GM23338 (cell line): Measurements from ENCODE around the gene DCLRE1B. TPM values are rescaled to one million over a fixed set of nuclear protein-coding genes. Genes with fewer than 3 reads are reported as not detected.

Source experiments
- ATAC-seq: fragments of 200-7000 bp; cut with Tn5 transposase; 3 replicates; pipeline ENCODE4 v1.9.1; 2020
- DNase-seq: peaks from one replicate; pipeline ENCODE4 v3.0.0-alpha.2; 2015; ENCODE audit warnings: low spot score
- H2AFZ ChIP-seq: fragments of 200-600 bp; sonication (generic); 2 replicates; pipeline ENCODE4 v1.8.0; 2016; ENCODE audit warnings: antibody characterized with exemption, mild to moderate bottlenecking, moderate library complexity
- H3F3A ChIP-seq: fragments of 200-600 bp; sonication (generic); replicated peaks from 2 replicates; pipeline ENCODE4 v1.8.0; 2017; ENCODE audit warnings: antibody characterized with exemption, mixed run types, low read depth
- H3K27ac ChIP-seq: fragments of 200-600 bp; sonication (generic); 2 replicates; pipeline ENCODE4 v1.6.1; 2016; ENCODE audit warnings: low read depth
- H3K27me3 ChIP-seq: fragments of 200-600 bp; sonication (generic); 2 replicates; pipeline ENCODE4 v1.8.0; 2016; ENCODE audit warnings: mild to moderate bottlenecking, mixed run types, moderate library complexity; ENCODE audit not compliant: insufficient read depth
- H3K36me3 ChIP-seq: fragments of 200-600 bp; sonication (generic); 2 replicates; pipeline ENCODE4 v1.8.0; 2016; ENCODE audit warnings: mild to moderate bottlenecking; ENCODE audit not compliant: insufficient read depth
- H3K4me1 ChIP-seq: fragments of 200-600 bp; sonication (generic); 2 replicates; pipeline ENCODE4 v1.8.0; 2016; ENCODE audit warnings: mild to moderate bottlenecking, moderate library complexity; ENCODE audit not compliant: insufficient read depth
- H3K4me2 ChIP-seq: fragments of 200-600 bp; sonication (generic); 2 replicates; pipeline ENCODE4 v1.7.1; 2017; ENCODE audit warnings: mixed run types
- H3K4me3 ChIP-seq: fragments of 200-600 bp; sonication (generic); 2 replicates; pipeline ENCODE4 v1.6.1; 2016; ENCODE audit warnings: mixed run types
- H3K79me2 ChIP-seq: fragments of 200-600 bp; sonication (generic); replicated peaks from 2 replicates; pipeline ENCODE4 v1.8.0; 2017; ENCODE audit warnings: mild to moderate bottlenecking; ENCODE audit not compliant: insufficient read depth
- H3K9me2 ChIP-seq: fragments of 200-600 bp; sonication (generic); 2 replicates; pipeline ENCODE4 v1.8.0; 2017; ENCODE audit not compliant: insufficient read depth
- H4K20me1 ChIP-seq: fragments of 200-600 bp; sonication (generic); replicated peaks from 2 replicates; pipeline ENCODE4 v1.8.0; 2017; ENCODE audit warnings: mild to moderate bottlenecking; ENCODE audit not compliant: insufficient read depth
- H3K27ac Mint-ChIP-seq: 2 replicates; pipeline ENCODE4 v1.8.0; 2020; ENCODE audit warnings: inconsistent platforms, mild to moderate bottlenecking, moderate library complexity, mixed read lengths
- H3K27me3 Mint-ChIP-seq: 3 replicates; pipeline ENCODE4 v1.8.0; 2022; ENCODE audit warnings: low read depth, mild to moderate bottlenecking, moderate library complexity, mixed read lengths, inconsistent platforms; ENCODE audit not compliant: insufficient read depth, poor library complexity
- H3K36me3 Mint-ChIP-seq: 3 replicates; pipeline ENCODE4 v1.8.0; 2021; ENCODE audit warnings: low read depth, mild to moderate bottlenecking, inconsistent platforms, moderate library complexity, mixed read lengths
- H3K4me1 Mint-ChIP-seq: 3 replicates; pipeline ENCODE4 v1.8.0; 2020; ENCODE audit warnings: mild to moderate bottlenecking, inconsistent platforms, mixed read lengths
- H3K4me3 Mint-ChIP-seq: 3 replicates; pipeline ENCODE4 v1.8.0; 2021; ENCODE audit warnings: moderate library complexity, mild to moderate bottlenecking, inconsistent platforms, mixed read lengths
- H3K9me3 Mint-ChIP-seq: 3 replicates; pipeline ENCODE4 v1.8.0; 2020; ENCODE audit warnings: moderate library complexity, mild to moderate bottlenecking, inconsistent platforms, mixed read lengths
- CREB1 ChIP-seq: fragments of 250-450 bp; sonication (Bioruptor Pico); IDR thresholded peaks from 2 replicates; pipeline ENCODE4 v1.5.0; 2020; ENCODE audit warnings: low read depth, mild to moderate bottlenecking, moderate library complexity
- CTCF ChIP-seq, 2 experiments: fragments of 200-600 bp in 1 of 2; sonication (generic) in 1 of 2; conservative IDR thresholded peaks; 2 replicates each; pipeline versions ENCODE4 v1.5.1 to v1.6.1; 2016 to 2017; ENCODE audit warnings: antibody characterized with exemption in 2 of 2, low read depth in 2 of 2, mild to moderate bottlenecking in 2 of 2, moderate library complexity in 1 of 2
- ETS1 ChIP-seq: IDR thresholded peaks from 2 replicates; pipeline ENCODE4 v1.6.1; 2016; ENCODE audit warnings: antibody characterized with exemption
- EZH2 ChIP-seq: fragments of 200-600 bp; sonication (generic); IDR thresholded peaks from one replicate; pipeline ENCODE4 v1.8.0; 2017; ENCODE audit warnings: antibody characterized with exemption, mild to moderate bottlenecking, low read depth; ENCODE audit not compliant: unreplicated experiment
- EZH2phosphoT487 ChIP-seq: fragments of 200-600 bp; sonication (generic); IDR thresholded peaks from one replicate; pipeline ENCODE4 v1.8.1; 2018; ENCODE audit warnings: antibody characterized with exemption; ENCODE audit not compliant: unreplicated experiment
- JUNB ChIP-seq: IDR thresholded peaks from one replicate; pipeline ENCODE4 v1.6.1; 2016; ENCODE audit warnings: antibody characterized with exemption; ENCODE audit not compliant: unreplicated experiment
- NANOG ChIP-seq: IDR thresholded peaks from 2 replicates; pipeline ENCODE4 v1.6.1; 2016; ENCODE audit warnings: antibody characterized with exemption, borderline replicate concordance
- POLR2AphosphoS5 ChIP-seq: IDR thresholded peaks from 2 replicates; pipeline ENCODE4 v1.6.1; 2016; ENCODE audit warnings: antibody characterized with exemption, low read depth
- REST ChIP-seq: IDR thresholded peaks from one replicate; pipeline ENCODE4 v1.6.1; 2018; ENCODE audit warnings: antibody characterized with exemption; ENCODE audit not compliant: unreplicated experiment
- STAT1 ChIP-seq: IDR thresholded peaks from one replicate; pipeline ENCODE4 v1.6.1; 2016; ENCODE audit warnings: antibody characterized with exemption; ENCODE audit not compliant: unreplicated experiment
- ZNF114 ChIP-seq: fragments of 250-450 bp; sonication (Bioruptor Pico); IDR thresholded peaks from 2 replicates; pipeline ENCODE4 v1.5.0; 2020; ENCODE audit warnings: mild to moderate bottlenecking, moderate library complexity
- ZNF331 ChIP-seq: fragments of 250-450 bp; sonication (Bioruptor Pico); IDR thresholded peaks from 2 replicates; pipeline ENCODE4 v1.5.0; 2020; ENCODE audit warnings: low read depth, mild to moderate bottlenecking, moderate library complexity
- ZNF462 ChIP-seq: fragments of 250-450 bp; sonication (Bioruptor Pico); IDR thresholded peaks from 2 replicates; pipeline ENCODE4 v1.5.0; 2020; ENCODE audit warnings: mild to moderate bottlenecking, moderate library complexity
- polyA plus RNA-seq: library from polyadenylated mRNA; unstranded; fragments of >200 nt; fragmentation: Nextera tagmentation; extraction: Ambion mirVana; gene quantifications from 2 replicates; pipeline ENCODE4 v1.2.1, GENCODE V29; 2016
- total RNA-seq: library from RNA; depleted of rRNA; stranded (reverse); fragments of >200 nt; shearing (Covaris generic); gene quantifications from 2 replicates; pipeline ENCODE4 v1.2.3, GENCODE V29; 2014

Gene DCLRE1B
- total and polyA plus RNA-seq, 2 experiments from 2014 or later = 6.3 to 9.7 TPM

GRCh38 chr1:113917400-113918082, 12.4 kb downstream of the DCLRE1B start:
- H3K4me3 Mint-ChIP-seq = no peak overlapping the region
- DNase-seq (no peak), ATAC-seq (no peak)
- H3K9me3 Mint-ChIP-seq = no peaks in the 10 kb centered on the region
- Histone ChIP-seq H3K4me2 (no peak overlapping the region), H3K27ac (no peak overlapping the region), H3K4me3 (no peak overlapping the region), H3K9me2 (peaks cover 3% of the 10 kb centered on the region; the same call in 1 of the 2 replicates), H3K4me1 (no peaks in the 10 kb centered on the region), H3K27me3 (no peaks in the 10 kb centered on the region), H3F3A (no peaks in the 10 kb centered on the region), H3K79me2 (no peaks in the 10 kb centered on the region), H2AFZ (no peak overlapping the region), H4K20me1 (no peaks in the 10 kb centered on the region), H3K36me3 (no peaks in the 10 kb centered on the region)
- H3K36me3 Mint-ChIP-seq = no peaks in the 10 kb centered on the region
- no peak for TF ChIP-seq EZH2
- TF ChIP-seq ZNF114 (CRISPR knock-in tag) = no peak
- TF ChIP-seq EZH2phosphoT487 = no peak
- TF ChIP-seq REST = no peak
- no peak for TF ChIP-seq STAT1
- no peak for TF ChIP-seq CTCF (conservative IDR thresholded peaks at IDR 0.05; ENCODE audit: low read depth in 2 of 2)
- no peak for TF ChIP-seq CREB1 (CRISPR knock-in tag)
- TF ChIP-seq NANOG = no peak
- TF ChIP-seq ZNF462 (CRISPR knock-in tag) = no peak
- TF ChIP-seq JUNB = no peak
- no peak for TF ChIP-seq ZNF331
- no peak for TF ChIP-seq POLR2AphosphoS5
- no peak for TF ChIP-seq ETS1
- peaks cover 3% of the 10 kb centered on the region; the same call in 1 of the 3 replicates for H3K4me1 Mint-ChIP-seq
- H3K27ac Mint-ChIP-seq = no peak overlapping the region
- H3K27me3 Mint-ChIP-seq = no peaks in the 10 kb centered on the region
